H1 (cell line): ENCODE data around the gene DEPP1. TPM values are rescaled to one million over a fixed set of nuclear protein-coding genes. Genes with fewer than 3 reads are reported as not detected.
"Not testable (repeated sequence)": the region's sequence is repeated elsewhere in the genome, so short reads cannot be mapped to it uniquely, and the experiment has no call there.

ENCODE experiments used
- CTCF ChIA-PET: fragments of 300-600 bp; sonication (Branson Sonifier 250); formaldehyde crosslinking; loops from one replicate; lab custom pipeline; 2021; ENCODE audit not compliant: partially characterized antibody; lab: Charles Lee
- POLR2A ChIA-PET: fragments of 300-600 bp; sonication (Branson Sonifier 250); formaldehyde crosslinking; loops from one replicate; lab custom pipeline; 2021; ENCODE audit warnings: inconsistent platforms; ENCODE audit not compliant: partially characterized antibody; lab: Charles Lee
- DNase-seq, 2 experiments: peaks; one replicate each; pipeline versions ENCODE4 v3.0.0 to v3.0.0-alpha.2; 2010 to 2022; ENCODE audit warnings: low spot score in 2 of 2, low read depth in 1 of 2, mixed read lengths in 1 of 2
- FAIRE-seq: peaks from 2 replicates; lab custom pipeline; 2011; peaks lifted over from hg19 to GRCh38; lab: Jason Lieb, UNC
- H2AFZ ChIP-seq: 2 replicates; pipeline ENCODE4 v1.8.1; 2012; ENCODE audit warnings: low read length, inconsistent platforms
- H2AK5ac ChIP-seq: 2 replicates; pipeline ENCODE4 v1.6.1; 2013; ENCODE audit warnings: low read depth, low read length
- H2BK120ac ChIP-seq: replicated peaks from 2 replicates; pipeline ENCODE3; 2013; ENCODE audit warnings: low read depth, low read length, inconsistent platforms
- H2BK12ac ChIP-seq: 2 replicates; pipeline ENCODE4 v1.6.1; 2013; ENCODE audit warnings: low read depth, low read length
- H2BK15ac ChIP-seq: 2 replicates; pipeline ENCODE4 v1.6.1; 2013; ENCODE audit warnings: low read length
- H2BK20ac ChIP-seq: 2 replicates; pipeline ENCODE4 v1.6.1; 2013; ENCODE audit warnings: low read length
- H2BK5ac ChIP-seq: 2 replicates; pipeline ENCODE4 v1.6.1; 2013; ENCODE audit warnings: low read depth, low read length
- H3K14ac ChIP-seq: 2 replicates; pipeline ENCODE4 v1.6.1; 2013; ENCODE audit warnings: inconsistent platforms; ENCODE audit not compliant: insufficient read length
- H3K18ac ChIP-seq: 2 replicates; pipeline ENCODE4 v1.6.1; 2013; ENCODE audit warnings: low read length; ENCODE audit errors: extremely low read depth
- H3K23ac ChIP-seq: 2 replicates; pipeline ENCODE4 v1.6.1; 2013; ENCODE audit warnings: inconsistent platforms; ENCODE audit not compliant: insufficient read length
- H3K23me2 ChIP-seq: 2 replicates; pipeline ENCODE4 v1.6.1; 2013; ENCODE audit warnings: low read depth, low read length
- H3K27ac ChIP-seq: 2 replicates; pipeline ENCODE4 v1.6.1; 2011; ENCODE audit warnings: low read depth, low read length, inconsistent platforms
- H3K27me3 ChIP-seq, 4 experiments: replicated peaks in 1 of 4; 1 replicate in 1 of 4; 2 replicates in 3 of 4; pipeline versions ENCODE4 v1.6.1 to v1.8.1; 2011 to 2013; ENCODE audit warnings: low read length in 3 of 4, mild to moderate bottlenecking in 3 of 4, inconsistent platforms in 2 of 4, mixed read lengths in 2 of 4, moderate library complexity in 1 of 4; ENCODE audit not compliant: control insufficient read depth in 3 of 4, insufficient read depth in 3 of 4; ENCODE audit errors: extremely low read depth in 1 of 4
- H3K36me3 ChIP-seq, 4 experiments: 2 replicates each; pipeline versions ENCODE4 v1.6.1 to v1.8.1; 2011 to 2013; ENCODE audit warnings: mild to moderate bottlenecking in 4 of 4, low read length in 3 of 4, moderate library complexity in 2 of 4, control low read depth in 1 of 4, inconsistent platforms in 1 of 4; ENCODE audit not compliant: insufficient read depth in 4 of 4, control insufficient read depth in 2 of 4
- H3K4ac ChIP-seq: replicated peaks from 2 replicates; pipeline ENCODE3; 2013; ENCODE audit warnings: low read length, low read depth, mixed read lengths, inconsistent platforms; ENCODE audit not compliant: insufficient read length
- H3K4me1 ChIP-seq, 4 experiments: replicated peaks in 1 of 4; 1 replicate in 1 of 4; 2 replicates in 3 of 4; pipeline versions ENCODE4 v1.6.1 to v1.8.1; 2011 to 2013; ENCODE audit warnings: low read length in 3 of 4, inconsistent platforms in 2 of 4, mixed read lengths in 1 of 4; ENCODE audit not compliant: insufficient read depth in 4 of 4, control insufficient read depth in 3 of 4
- H3K4me2 ChIP-seq, 2 experiments: 2 replicates each; pipeline versions ENCODE4 v1.6.1 to v1.8.1; 2011 to 2013; ENCODE audit warnings: low read depth in 2 of 2, low read length in 2 of 2, control low read depth in 1 of 2, inconsistent platforms in 1 of 2, mild to moderate bottlenecking in 1 of 2; ENCODE audit not compliant: insufficient read depth in 1 of 2
- H3K4me3 ChIP-seq, 4 experiments: fragments of 200-600, 300-600 bp in 1 of 4; sonication (generic), shearing (Covaris generic), sonication (Bioruptor Twin) in 1 of 4; 2 replicates each; pipeline versions ENCODE4 v1.5.1 to v1.8.1; 2011 to 2016; ENCODE audit warnings: low read length in 4 of 4, low read depth in 3 of 4, control low read depth in 2 of 4, inconsistent platforms in 2 of 4, mild to moderate bottlenecking in 2 of 4, mixed read lengths in 1 of 4, moderate library complexity in 1 of 4; ENCODE audit not compliant: insufficient read depth in 2 of 4; ENCODE audit errors: extremely low read depth in 1 of 4
- H3K56ac ChIP-seq: replicated peaks from 2 replicates; pipeline ENCODE3; 2013; ENCODE audit warnings: low read depth, mild to moderate bottlenecking, mixed read lengths, low read length, inconsistent platforms; ENCODE audit not compliant: insufficient read length
- H3K79me1 ChIP-seq: 2 replicates; pipeline ENCODE4 v1.6.1; 2013; ENCODE audit warnings: low read depth, low read length, control low read depth
- H3K79me2 ChIP-seq, 2 experiments: 2 replicates each; pipeline versions ENCODE4 v1.6.1 to v1.8.1; 2012 to 2013; ENCODE audit warnings: low read length in 2 of 2, mild to moderate bottlenecking in 2 of 2, inconsistent platforms in 1 of 2; ENCODE audit not compliant: insufficient read depth in 2 of 2, control insufficient read depth in 1 of 2
- H3K9ac ChIP-seq, 4 experiments: replicated peaks in 1 of 4; 1 replicate in 1 of 4; 2 replicates in 3 of 4; pipeline versions ENCODE4 v1.6.1 to v1.8.1; 2011 to 2013; ENCODE audit warnings: low read depth in 3 of 4, low read length in 3 of 4, control low read depth in 2 of 4, mild to moderate bottlenecking in 2 of 4, moderate library complexity in 2 of 4, inconsistent platforms in 1 of 4; ENCODE audit errors: extremely low read depth in 1 of 4
- H3K9me3 ChIP-seq, 2 experiments: 2 replicates each; pipeline versions ENCODE4 v1.6.1 to v1.8.1; 2012 to 2013; ENCODE audit warnings: mild to moderate bottlenecking in 2 of 2, moderate library complexity in 2 of 2, control low read depth in 1 of 2, inconsistent platforms in 1 of 2, low read depth in 1 of 2, low read length in 1 of 2, mixed read lengths in 1 of 2; ENCODE audit not compliant: insufficient read depth in 2 of 2
- H4K20me1 ChIP-seq, 2 experiments: replicated peaks in 1 of 2; 2 replicates each; pipeline versions ENCODE3 to v1.8.1; 2011 to 2013; ENCODE audit warnings: inconsistent platforms in 2 of 2, low read length in 2 of 2, mild to moderate bottlenecking in 1 of 2; ENCODE audit not compliant: insufficient read depth in 2 of 2, control insufficient read depth in 1 of 2
- H4K5ac ChIP-seq: 2 replicates; pipeline ENCODE4 v1.6.1; 2013; ENCODE audit warnings: low read length, low read depth, mixed read lengths, inconsistent platforms; ENCODE audit not compliant: insufficient read length
- H4K8ac ChIP-seq: 2 replicates; pipeline ENCODE4 v1.8.0; 2013; ENCODE audit warnings: mild to moderate bottlenecking, moderate library complexity, low read length, inconsistent platforms; ENCODE audit not compliant: insufficient read depth; ENCODE audit errors: extremely low read depth
- H4K91ac ChIP-seq: replicated peaks from 2 replicates; pipeline ENCODE3; 2013; ENCODE audit warnings: low read length, mixed read lengths, inconsistent platforms; ENCODE audit not compliant: insufficient read length
- WGBS, 2 experiments: shearing (Covaris generic) in 1 of 2; methylation state at CpG; one replicate each; pipeline versions ENCODE4 v1.1.6 to v1.1.7; 2013 to 2015; ENCODE audit warnings: low lambda C conversion rate in 2 of 2, mixed read lengths in 2 of 2, inconsistent platforms in 1 of 2, low coverage in 1 of 2, missing lambda C conversion rate in 1 of 2; ENCODE audit not compliant: insufficient replicate concordance in 2 of 2, insufficient coverage in 1 of 2, insufficient read length in 1 of 2; ENCODE audit errors: extremely low coverage in 1 of 2, missing lambda C conversion rate in 1 of 2; 5-methylcytosine and 5-hydroxymethylcytosine counted together
- polyA plus RNA-seq, 7 experiments: library from polyadenylated mRNA; depleted of rRNA in 3 of 7; stranded (reverse) in 5 of 7; unstranded in 2 of 7; fragments of >200 nt in 5 of 7; fragments of 200-250 nt in 2 of 7; gene quantifications; 1 replicate in 5 of 7; 2 replicates in 1 of 7; 4 replicates in 1 of 7; pipeline versions ENCODE4 v1.2.1 to v1.2.3, GENCODE V29; 2011 to 2013; ENCODE audit warnings: missing spikeins in 2 of 7, mixed read lengths in 2 of 7
- total RNA-seq: library from RNA; stranded (reverse); fragmentation: NEBNext Ultra II Directional; extraction: Animal tissue kit (Norgen Biotek cat#: 25700); gene quantifications from 2 replicates; pipeline ENCODE4 v1.2.1, GENCODE V29; 2021

Gene DEPP1
- total and polyA plus RNA-seq, 2 of the 8 experiments (the other 6 are each of a cell fraction or from before 2014, with no cell fraction given) = 0.67 to 4.5 TPM

DNA sequence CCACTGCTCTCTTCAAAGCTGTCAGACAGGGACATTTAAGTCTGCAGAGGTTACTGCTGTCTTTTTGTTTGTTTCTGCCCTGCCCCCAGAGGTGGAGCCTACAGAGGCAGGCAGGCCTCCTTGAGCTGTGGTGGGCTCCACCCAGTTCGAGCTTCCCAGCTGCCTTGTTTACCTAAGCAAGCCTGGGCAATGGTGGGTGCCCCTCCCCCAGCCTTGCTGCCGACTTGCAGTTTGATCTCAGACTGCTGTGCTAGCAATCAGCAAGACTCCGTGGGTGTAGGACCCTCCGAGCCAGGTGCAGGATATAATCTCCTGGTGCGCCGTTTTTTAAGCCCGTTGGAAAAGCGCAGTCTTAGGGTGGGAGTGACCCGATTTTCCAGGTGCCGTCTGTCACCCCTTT, 35.9 kb upstream of the DEPP1 start:
- H2BK120ac ChIP-seq, DNase-seq, H2BK5ac ChIP-seq, H3K36me3 ChIP-seq, H4K5ac ChIP-seq, H3K14ac ChIP-seq, FAIRE-seq, H2AFZ ChIP-seq, H2BK15ac ChIP-seq, H3K4me3 ChIP-seq, H3K56ac ChIP-seq, H4K8ac ChIP-seq, H3K79me2 ChIP-seq, H2AK5ac ChIP-seq, H4K91ac ChIP-seq, H4K20me1 ChIP-seq, H3K9ac ChIP-seq, H3K23me2 ChIP-seq, CTCF ChIA-PET, H3K18ac ChIP-seq, H3K27me3 ChIP-seq, H2BK20ac ChIP-seq, POLR2A ChIA-PET, H3K4ac ChIP-seq, H2BK12ac ChIP-seq, H3K27ac ChIP-seq, H3K4me2 ChIP-seq, H3K23ac ChIP-seq, H3K79me1 ChIP-seq, H3K4me1 ChIP-seq: not testable (repeated sequence)
- peaks cover 7 to 19% of the 10 kb centered on the region in 2 experiments; a peak in 3 of 4 replicates for H3K9me3 ChIP-seq
- WGBS, 2 experiments = 95% methylated on average over 10 of the region's 10 CpGs; no CpG with 5 or more reads in 1 of the 2 experiments
